DND-41 (cell line): ENCODE results near the gene NTM.

ENCODE experiments used
- ATAC-seq: fragments of 200-7000 bp; cut with Tn5 transposase; 3 replicates; pipeline ENCODE4 v1.9.1; 2021; ENCODE audit warnings: low read depth; ENCODE audit not compliant: insufficient read depth
- DNase-seq: peaks from one replicate; pipeline ENCODE4 v3.0.0-alpha.2; 2020
- H2AFZ ChIP-seq: 2 replicates; pipeline ENCODE4 v1.6.0; 2012; ENCODE audit warnings: low read depth, low read length
- H3K27ac ChIP-seq: 2 replicates; pipeline ENCODE4 v1.5.1; 2012; ENCODE audit warnings: low read length, inconsistent platforms
- H3K27me3 ChIP-seq: fragments of 200-600 bp; sonication (generic); 2 replicates; pipeline ENCODE4 v1.6.0; 2012; ENCODE audit warnings: low read length, mild to moderate bottlenecking, inconsistent platforms; ENCODE audit not compliant: insufficient read depth, poor library complexity
- H3K36me3 ChIP-seq: 2 replicates; pipeline ENCODE4 v1.5.1; 2012; ENCODE audit warnings: low read length, inconsistent platforms; ENCODE audit not compliant: insufficient read depth
- H3K4me1 ChIP-seq: 2 replicates; pipeline ENCODE4 v1.5.1; 2012; ENCODE audit warnings: mild to moderate bottlenecking, low read length; ENCODE audit not compliant: insufficient read depth
- H3K4me2 ChIP-seq: 2 replicates; pipeline ENCODE4 v1.6.0; 2012; ENCODE audit warnings: mild to moderate bottlenecking, moderate library complexity, low read length, inconsistent platforms; ENCODE audit not compliant: insufficient read depth
- H3K4me3 ChIP-seq, 2 experiments: fragments of 200-600 bp in 1 of 2; shearing (Covaris generic) in 1 of 2; 2 replicates each; pipeline ENCODE4 v1.5.1; 2012 to 2016; ENCODE audit warnings: inconsistent platforms in 2 of 2, low read length in 2 of 2, mild to moderate bottlenecking in 2 of 2, low read depth in 1 of 2, moderate library complexity in 1 of 2
- H3K79me2 ChIP-seq: 2 replicates; pipeline ENCODE4 v1.6.0; 2012; ENCODE audit warnings: low read length, inconsistent platforms; ENCODE audit not compliant: insufficient read depth
- H3K9ac ChIP-seq: 2 replicates; pipeline ENCODE4 v1.6.0; 2012; ENCODE audit warnings: low read depth, mild to moderate bottlenecking, inconsistent platforms, low read length, moderate library complexity
- H3K9me3 ChIP-seq: 2 replicates; pipeline ENCODE4 v1.5.1; 2012; ENCODE audit warnings: low read length, moderate library complexity, mild to moderate bottlenecking, inconsistent platforms; ENCODE audit not compliant: insufficient read depth, severe bottlenecking
- H4K20me1 ChIP-seq: 2 replicates; pipeline ENCODE4 v1.6.0; 2012; ENCODE audit warnings: low read length; ENCODE audit not compliant: insufficient read depth
- CTCF ChIP-seq: IDR thresholded peaks from 2 replicates; pipeline ENCODE4 v1.5.1; 2012; ENCODE audit warnings: borderline replicate concordance, low read length, moderate library complexity, mild to moderate bottlenecking; ENCODE audit not compliant: poor library complexity, severe bottlenecking; ENCODE audit errors: extremely low read depth
- EZH2 ChIP-seq: IDR thresholded peaks from 3 replicates; pipeline ENCODE4 v1.6.1; 2012; ENCODE audit warnings: borderline replicate concordance, low read depth, mild to moderate bottlenecking, moderate library complexity, low read length, inconsistent platforms; ENCODE audit not compliant: severe bottlenecking

Gene NTM

GRCh38 chr11:132050577-132051165 lies 680.3 kb downstream of the NTM start:
- Histone ChIP-seq H3K27me3 (peaks cover 2% of the 10 kb centered on the region), H2AFZ (no peak overlapping the region), H3K36me3 (no peaks in the 10 kb centered on the region), H3K27ac (no peak overlapping the region), H3K9me3 (no peaks in the 10 kb centered on the region), H3K4me2 (no peak overlapping the region), H3K79me2 (no peaks in the 10 kb centered on the region), H3K4me1 (no peaks in the 10 kb centered on the region), H3K9ac (no peak overlapping the region), H3K4me3 (no peak overlapping the region), H4K20me1 (no peaks in the 10 kb centered on the region)
- TF ChIP-seq CTCF (no peak), EZH2 (no peak)
- no peak for DNase-seq
- no peak for ATAC-seq

- no peaks in the 10 kb centered on the region for H3K36me3 ChIP-seq
- ATAC-seq (no peak), DNase-seq (no peak)
- H3K4me2 ChIP-seq = no peak overlapping the region
- no peak for TF ChIP-seq EZH2
- no peak for TF ChIP-seq CTCF
- no peaks in the 10 kb centered on the region for H3K9me3 ChIP-seq
- no peaks in the 10 kb centered on the region for H3K27me3 ChIP-seq
- no peak overlapping the region for H3K9ac ChIP-seq
- no peak overlapping the region for H3K4me3 ChIP-seq
- no peaks in the 10 kb centered on the region for H3K4me1 ChIP-seq
- H2AFZ ChIP-seq = no peak overlapping the region
- H3K79me2 ChIP-seq = no peaks in the 10 kb centered on the region
- H3K27ac ChIP-seq = no peak overlapping the region
- no peaks in the 10 kb centered on the region for H4K20me1 ChIP-seq
Measured at GRCh38 chr11:132051704-132052103, 681.3 kb downstream of the NTM start.

- Histone ChIP-seq H3K9me3 (no peaks in the 10 kb centered on the region), H4K20me1 (no peaks in the 10 kb centered on the region), H3K4me3 (no peak overlapping the region), H3K79me2 (no peaks in the 10 kb centered on the region), H2AFZ (no peak overlapping the region), H3K4me1 (no peaks in the 10 kb centered on the region), H3K27ac (no peak overlapping the region), H3K9ac (no peak overlapping the region), H3K4me2 (no peak overlapping the region), H3K36me3 (no peaks in the 10 kb centered on the region), H3K27me3 (no peaks in the 10 kb centered on the region)
- TF ChIP-seq CTCF (no peak), EZH2 (no peak)
- no peak for ATAC-seq
- DNase-seq = no peak
Measured at GRCh38 chr11:132052342-132052741, 681.9 kb downstream of the NTM start.

- H3K9me3 ChIP-seq = no peaks in the 10 kb centered on the region
- no peak overlapping the region for H2AFZ ChIP-seq
- no peak overlapping the region for H3K4me3 ChIP-seq
- no peaks in the 10 kb centered on the region for H3K27me3 ChIP-seq
- H3K4me1 ChIP-seq = no peaks in the 10 kb centered on the region
- no peak overlapping the region for H3K27ac ChIP-seq
- DNase-seq = no peak
- H3K79me2 ChIP-seq = no peaks in the 10 kb centered on the region
- no peaks in the 10 kb centered on the region for H4K20me1 ChIP-seq
- H3K4me2 ChIP-seq = no peak overlapping the region
- ATAC-seq = no peak
- TF ChIP-seq EZH2 = no peak
- no peak for TF ChIP-seq CTCF
- no peaks in the 10 kb centered on the region for H3K36me3 ChIP-seq
- H3K9ac ChIP-seq = no peak overlapping the region
Measured at GRCh38 chr11:132052904-132053303, 682.5 kb downstream of the NTM start.
